HCT116 (cell line): ENCODE results near the gene ZNF521. TPM values are rescaled to one million over a fixed set of nuclear protein-coding genes. Genes with fewer than 3 reads are reported as not detected.

Experiments
- ATAC-seq: fragments of 200-7000 bp; cut with Tn5 transposase; 2 replicates; pipeline ENCODE4 v1.9.1; 2020; ENCODE audit warnings: mild to moderate bottlenecking, moderate library complexity
- BruUV-seq: library from RNA; stranded (reverse); fragments of 400-500 nt; replicated peaks from 2 replicates; lab custom pipeline; 2021; lab: Mats Ljungman, UMichigan
- CTCF ChIA-PET: fragments of 300-600 bp; sonication (Branson Sonifier 250); formaldehyde crosslinking; loops from one replicate; lab custom pipeline; 2021; ENCODE audit warnings: antibody characterized with exemption; lab: Charles Lee
- POLR2A ChIA-PET: fragments of 300-600, 350-600 bp; sonication (Branson Sonifier 250); formaldehyde crosslinking; loops from one replicate; lab custom pipeline; 2021; ENCODE audit warnings: antibody characterized with exemption; lab: Charles Lee
- RAD21 ChIA-PET, 2 experiments: fragments of 300-600 bp; sonication (Branson Sonifier 250); formaldehyde crosslinking; loops; one replicate each; lab custom pipeline; 2023; ENCODE audit warnings: low total read pairs in 2 of 2; ENCODE audit not compliant: uncharacterized antibody in 2 of 2, unreplicated experiment in 2 of 2, low non-redundant PET in 1 of 2; lab: Charles Lee
- DNase-seq: peaks from one replicate; pipeline ENCODE4 v3.0.0-alpha.2; 2010; ENCODE audit warnings: low read depth, low spot score
- H2AFZ ChIP-seq: fragments of 200-600 bp; shearing (Covaris generic), sonication (generic); 2 replicates; pipeline ENCODE4 v1.6.1; 2017; ENCODE audit warnings: low read depth, mixed run types, mixed read lengths, antibody characterized with exemption, low read length; ENCODE audit not compliant: poor library complexity, severe bottlenecking
- H3K27ac ChIP-seq: 2 replicates; pipeline ENCODE4 v1.5.1; 2012; ENCODE audit warnings: low read depth, low read length
- H3K27me3 ChIP-seq: fragments of 200-600 bp; sonication (generic); 2 replicates; pipeline ENCODE4 v1.6.1; 2016; ENCODE audit warnings: mixed run types, low read length, mixed read lengths; ENCODE audit not compliant: insufficient read depth
- H3K36me3 ChIP-seq, 2 experiments: fragments of 200-500 bp in 1 of 2; fragments of 200-600 bp in 1 of 2; sonication (Bioruptor generic) in 1 of 2; sonication (generic) in 1 of 2; 2 replicates each; pipeline versions ENCODE4 v1.5.1 to v1.6.1; 2014 to 2016; ENCODE audit warnings: low read length in 2 of 2, inconsistent platforms in 1 of 2, mixed read lengths in 1 of 2, mixed run types in 1 of 2; ENCODE audit not compliant: insufficient read depth in 2 of 2, control insufficient read depth in 1 of 2
- H3K4me1 ChIP-seq, 2 experiments: fragments of 200-600 bp in 1 of 2; sonication (generic) in 1 of 2; 2 replicates each; pipeline versions ENCODE4 v1.5.1 to v1.6.1; 2012 to 2017; ENCODE audit warnings: low read length in 2 of 2, inconsistent platforms in 1 of 2, mild to moderate bottlenecking in 1 of 2, mixed read lengths in 1 of 2, mixed run types in 1 of 2, moderate library complexity in 1 of 2; ENCODE audit not compliant: insufficient read depth in 2 of 2, control insufficient read depth in 1 of 2
- H3K4me2 ChIP-seq: fragments of 200-600 bp; sonication (generic); 2 replicates; pipeline ENCODE4 v1.6.1; 2017; ENCODE audit warnings: mixed run types, low read length, mixed read lengths
- H3K4me3 ChIP-seq, 2 experiments: fragments of 200-600 bp in 1 of 2; sonication (generic) in 1 of 2; replicated peaks in 1 of 2; 2 replicates each; pipeline ENCODE4 v1.5.1; 2011 to 2016; ENCODE audit warnings: low read length in 2 of 2, control low read depth in 1 of 2, low read depth in 1 of 2, mild to moderate bottlenecking in 1 of 2, mixed read lengths in 1 of 2, mixed run types in 1 of 2
- H3K79me2 ChIP-seq: fragments of 200-600 bp; sonication (generic); 2 replicates; pipeline ENCODE4 v1.6.1; 2017; ENCODE audit warnings: mild to moderate bottlenecking, mixed run types, low read length, moderate library complexity, mixed read lengths; ENCODE audit not compliant: insufficient read depth
- H3K9ac ChIP-seq: fragments of 200-600 bp; sonication (generic); 2 replicates; pipeline ENCODE4 v1.6.1; 2016; ENCODE audit warnings: low read length, mixed read lengths
- H3K9me2 ChIP-seq: fragments of 200-600 bp; sonication (generic), shearing (Covaris generic); 2 replicates; pipeline ENCODE4 v1.6.1; 2017; ENCODE audit warnings: mixed run types, mild to moderate bottlenecking, moderate library complexity; ENCODE audit not compliant: insufficient read depth
- H3K9me3 ChIP-seq, 2 experiments: fragments of 200-500 bp in 1 of 2; fragments of 200-600 bp in 1 of 2; sonication (Bioruptor generic) in 1 of 2; sonication (generic) in 1 of 2; 2 replicates each; pipeline ENCODE4 v1.6.1; 2014 to 2017; ENCODE audit warnings: low read length in 2 of 2, mixed read lengths in 2 of 2, inconsistent platforms in 1 of 2, low read depth in 1 of 2, mild to moderate bottlenecking in 1 of 2, mixed run types in 1 of 2, moderate library complexity in 1 of 2; ENCODE audit not compliant: control insufficient read depth in 1 of 2, insufficient read depth in 1 of 2
- H4K20me1 ChIP-seq: fragments of 200-600 bp; sonication (generic), shearing (Covaris generic); 2 replicates; pipeline ENCODE4 v1.6.1; 2017; ENCODE audit warnings: mixed run types, mild to moderate bottlenecking, moderate library complexity; ENCODE audit not compliant: insufficient read depth
- ATF3 ChIP-seq: IDR thresholded peaks from 2 replicates; pipeline ENCODE4 v1.6.1; 2012
- EGR1 ChIP-seq: IDR thresholded peaks from 2 replicates; pipeline ENCODE4 v1.6.1; 2012; ENCODE audit warnings: low read depth
- FOSL1 ChIP-seq: IDR thresholded peaks from 2 replicates; pipeline ENCODE4 v1.6.1; 2012; ENCODE audit warnings: low read depth
- MAX ChIP-seq: IDR thresholded peaks from 2 replicates; pipeline ENCODE4 v1.6.1; 2012
- POLR2AphosphoS5 ChIP-seq: IDR thresholded peaks from 2 replicates; pipeline ENCODE4 v1.6.1; 2011; ENCODE audit warnings: mild to moderate bottlenecking, low read depth, low read length, moderate library complexity
- REST ChIP-seq: IDR thresholded peaks from 2 replicates; pipeline ENCODE4 v1.6.1; 2012; ENCODE audit warnings: low read depth
- YY1 ChIP-seq: IDR thresholded peaks from 2 replicates; pipeline ENCODE4 v1.6.1; 2011; ENCODE audit warnings: low read length, low read depth, moderate library complexity, mild to moderate bottlenecking; ENCODE audit not compliant: insufficient replicate concordance; ENCODE audit errors: extremely low read depth
- ZNF274 ChIP-seq: fragments of 200-500 bp; sonication (Bioruptor generic); IDR thresholded peaks from 2 replicates; pipeline ENCODE4 v1.6.1; 2014; ENCODE audit warnings: mild to moderate bottlenecking, low read depth, low read length, inconsistent platforms
- intact Hi-C: fragments of 100-400 bp; cut with micrococcal nuclease; formaldehyde crosslinking; loops from 2 replicates; pipeline ENCODE4 v1.10.0; 2022
- total RNA-seq: library from RNA; stranded (reverse); gene quantifications from one replicate; pipeline ENCODE4 v1.2.1, GENCODE V29; 2021; ENCODE audit not compliant: unreplicated experiment

The ZNF521 gene
- total RNA-seq, 1 experiment from 2014 or later: 0.10 TPM

- no peaks in the 10 kb centered on the region; the same call in 1 of the 2 replicates for H3K27me3 ChIP-seq
- no peaks in the 10 kb centered on the region for H3K79me2 ChIP-seq
- H3K4me1 ChIP-seq: no peaks in the 10 kb centered on the region
- DNase-seq (no peak), ATAC-seq (no peak)
- ChIA-PET CTCF (no interaction called here), POLR2A (interaction anchor here (0.6 kb wide), 1 partner anchor 73 kb away, joined by 3 read pairs; no protein-coding TSS in a partner anchor), RAD21 (no interaction called here)
- H3K9me3 ChIP-seq: no peaks in the 10 kb centered on the region
- TF ChIP-seq ZNF274 (no peak), YY1 (no peak), MAX (no peak), ATF3 (no peak), EGR1 (no peak)
- no peak overlapping the region for H2AFZ ChIP-seq
- no peak overlapping the region for H3K4me3 ChIP-seq
- H3K9ac ChIP-seq: no peak overlapping the region
- no peaks in the 10 kb centered on the region for H3K36me3 ChIP-seq
- H3K9me2 ChIP-seq: no peaks in the 10 kb centered on the region
- H3K27ac ChIP-seq: no peak overlapping the region
- H3K4me2 ChIP-seq: no peak overlapping the region
- no peaks in the 10 kb centered on the region for H4K20me1 ChIP-seq
- BruUV-seq: no TSS peak
- intact Hi-C loops: no loop called here
These were observed 20.0 kb downstream of the ZNF521 start for GRCh38 chr18:25332002-25332401.

GRCh38 chr18:25329783-25330182 lies 22.2 kb downstream of the ZNF521 start:
- no TSS peak for BruUV-seq
- H4K20me1 ChIP-seq: no peaks in the 10 kb centered on the region
- no peak for ATAC-seq
- no peak overlapping the region for H2AFZ ChIP-seq
- POLR2A ChIA-PET: no interaction called here
- no peaks in the 10 kb centered on the region for H3K9me3 ChIP-seq
- no peak overlapping the region for H3K4me3 ChIP-seq
- H3K9ac ChIP-seq: no peak overlapping the region
- intact Hi-C loops: no loop called here
- CTCF ChIA-PET: no interaction called here
- no peak overlapping the region for H3K27ac ChIP-seq
- no peak overlapping the region for H3K4me2 ChIP-seq
- H3K4me1 ChIP-seq: no peaks in the 10 kb centered on the region
- H3K9me2 ChIP-seq: no peaks in the 10 kb centered on the region
- RAD21 ChIA-PET: no interaction called here
- TF ChIP-seq REST: no peak
- TF ChIP-seq FOSL1: no peak
- no peak for TF ChIP-seq MAX
- TF ChIP-seq POLR2AphosphoS5: no peak
- H3K36me3 ChIP-seq: no peaks in the 10 kb centered on the region
- H3K27me3 ChIP-seq: no peaks in the 10 kb centered on the region
- DNase-seq: no peak
- no peaks in the 10 kb centered on the region for H3K79me2 ChIP-seq
